HCEC 1CT (cell line): ENCODE results near the gene SRSF12.
"Not testable (repeated sequence)": the region's sequence is repeated elsewhere in the genome, so short reads cannot be mapped to it uniquely, and the experiment has no call there.

ENCODE experiments used
- DNase-seq: peaks from one replicate; pipeline ENCODE4 v3.0.0-alpha.2; 2017

Gene SRSF12

DNA sequence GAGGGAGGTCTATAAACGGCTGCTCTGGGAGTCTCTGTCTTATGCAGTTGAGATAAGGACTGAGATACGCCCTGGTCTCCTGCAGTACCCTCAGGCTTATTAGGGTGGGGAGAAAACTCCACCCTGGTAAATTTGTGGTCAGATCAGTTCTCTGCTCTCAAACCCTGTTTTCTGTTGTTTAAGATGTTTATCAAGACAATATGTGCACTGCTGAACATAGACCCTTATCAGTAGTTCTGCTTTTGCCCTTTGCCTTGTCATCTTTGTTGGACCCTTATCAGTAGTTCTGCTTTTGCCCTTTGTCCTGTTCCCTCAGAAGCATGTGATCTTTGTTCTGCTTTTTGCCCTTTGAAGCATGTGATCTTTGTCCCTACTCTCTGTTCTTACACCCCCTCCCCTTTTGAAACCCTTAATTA lies 10.4 kb upstream of the SRSF12 start:
- DNase-seq: not testable (repeated sequence)

DNA sequence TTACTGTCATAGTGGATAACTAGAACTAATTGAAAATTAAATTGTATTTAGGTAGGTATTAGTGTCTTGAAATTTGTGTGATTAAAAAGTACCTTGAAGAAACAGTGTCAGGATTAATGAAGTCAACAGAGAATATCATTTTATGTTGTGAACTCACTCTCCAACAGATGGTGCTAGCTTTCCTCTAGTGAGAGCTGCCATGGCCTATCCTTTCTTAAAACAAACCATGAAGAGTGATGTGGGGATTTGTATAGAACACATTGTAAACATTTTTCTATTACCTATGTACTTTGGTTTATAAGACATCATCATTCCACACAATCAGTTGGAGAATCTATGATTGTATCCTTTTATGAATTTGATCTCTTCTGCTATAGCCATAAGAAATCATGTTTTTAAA lies 4.8 kb upstream of the SRSF12 start:
- DNase-seq: peak; percentile 51

DNA sequence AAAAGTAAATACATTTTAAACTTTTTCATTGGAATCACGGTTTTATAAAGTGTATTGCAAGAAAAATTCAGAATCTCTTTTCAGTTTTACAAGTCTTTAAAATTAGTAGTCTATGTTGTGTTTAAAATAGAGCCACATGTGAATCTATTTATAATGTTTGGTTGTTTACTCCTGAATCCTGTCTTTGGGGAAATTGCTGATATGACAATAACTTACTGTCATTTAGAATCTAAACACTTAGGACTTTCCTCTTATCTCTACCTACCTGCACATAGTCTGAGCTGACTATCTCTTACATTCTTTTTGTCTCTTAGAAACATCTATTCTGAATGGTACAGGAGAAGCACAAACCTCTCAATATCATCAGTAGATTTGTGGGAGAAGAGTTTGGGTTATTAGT lies 4.1 kb upstream of the SRSF12 start:
- DNase-seq: no peak

DNA sequence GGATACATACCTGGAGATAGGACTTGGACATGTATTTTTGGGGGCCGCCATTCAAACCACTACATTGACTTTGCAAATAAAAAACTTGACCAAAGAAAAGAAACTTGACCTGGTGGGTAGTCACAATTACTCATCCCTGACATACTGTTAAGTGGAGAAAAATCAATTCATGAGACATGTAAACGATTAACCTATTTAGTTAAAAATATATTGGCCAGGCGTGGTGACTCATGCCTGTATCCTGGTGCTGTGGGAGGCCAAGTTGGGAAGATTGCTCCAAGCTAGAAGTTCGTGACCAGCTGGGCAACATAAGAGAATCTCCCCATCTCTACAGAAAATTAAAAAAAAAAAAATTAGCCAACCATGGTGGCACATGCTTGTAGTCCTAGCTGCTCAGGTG lies 2.5 kb upstream of the SRSF12 start:
- DNase-seq: peak; percentile 54

DNA sequence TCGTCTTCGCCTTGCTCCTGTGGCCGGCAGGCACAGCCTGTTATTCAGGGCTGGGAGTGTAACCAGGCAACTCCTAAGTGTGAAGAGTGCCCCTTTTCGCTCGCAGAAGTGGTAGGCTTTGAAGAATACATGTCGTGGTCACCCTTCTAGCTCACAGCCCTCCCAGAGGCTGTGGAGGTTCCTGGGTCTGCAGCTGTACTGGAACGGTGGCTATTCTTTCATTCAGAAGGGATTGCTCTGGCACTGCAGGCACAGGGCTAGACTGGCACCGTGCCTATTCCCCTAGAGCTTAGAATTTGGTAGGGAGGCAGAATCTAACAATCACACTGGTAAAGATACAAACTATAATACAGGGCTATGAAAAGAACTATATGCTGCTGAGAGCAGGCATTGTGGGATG lies 1.1 kb upstream of the SRSF12 start:
- DNase-seq: no peak

DNA sequence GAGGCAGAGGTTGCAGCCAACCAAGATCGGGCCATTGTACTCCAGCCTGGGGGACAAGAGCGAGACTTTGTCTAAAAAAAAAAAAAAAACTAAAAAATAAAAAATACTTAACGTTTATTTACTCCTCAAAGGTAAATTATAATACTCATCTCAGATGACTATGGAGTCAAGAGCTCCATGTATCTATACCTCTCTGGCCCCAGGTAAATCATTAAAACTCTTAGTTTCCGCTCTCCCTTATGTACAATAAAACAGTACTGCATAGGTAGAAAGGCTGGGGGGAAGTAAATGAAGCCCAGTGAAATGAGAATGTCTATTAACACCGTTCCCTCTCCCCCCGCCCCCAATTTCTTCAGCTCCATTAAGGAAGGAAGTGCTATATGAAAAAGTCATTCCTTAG lies 1.2 kb downstream of the SRSF12 start:
- DNase-seq: no peak

DNA sequence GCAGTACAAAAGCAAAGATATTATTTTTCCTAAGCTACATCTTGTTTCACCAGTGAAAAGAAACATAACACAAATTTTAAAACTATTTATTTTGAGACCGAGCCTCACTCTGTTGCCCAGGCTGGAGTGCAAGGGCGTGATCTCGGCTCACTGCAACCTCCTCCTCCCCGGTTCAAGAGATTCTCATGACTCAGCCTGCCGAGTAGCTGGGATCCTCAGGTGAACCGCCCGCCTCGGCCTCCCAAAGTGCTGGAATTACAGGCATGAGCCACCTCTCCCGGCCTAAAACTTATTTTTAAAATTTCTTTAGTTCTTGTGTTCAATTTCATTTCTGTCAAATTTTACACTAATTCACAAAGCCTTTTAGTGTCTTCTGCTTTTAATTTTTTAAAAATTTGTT lies 5.9 kb downstream of the SRSF12 start:
- DNase-seq: no peak

DNA sequence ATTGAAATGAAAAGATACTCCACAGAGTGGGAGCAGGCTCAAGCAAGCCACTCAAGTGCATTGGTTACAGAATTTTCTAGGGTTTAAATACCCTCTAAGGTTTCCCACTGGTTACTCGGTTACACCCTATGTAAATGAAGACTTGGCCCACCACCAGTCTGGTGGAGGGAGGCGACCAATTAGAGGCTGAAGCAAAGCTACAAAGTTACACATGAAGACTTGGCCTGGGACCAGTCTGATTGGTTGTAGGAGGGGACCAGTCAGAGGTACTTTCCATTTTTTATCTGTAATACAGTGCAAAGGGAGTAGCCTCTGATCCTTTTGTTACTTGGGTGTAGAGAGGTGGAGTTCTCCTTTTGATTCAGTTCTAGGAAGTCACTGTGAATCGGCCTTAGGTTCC lies 7.6 kb downstream of the SRSF12 start:
- DNase-seq: no peak

DNA sequence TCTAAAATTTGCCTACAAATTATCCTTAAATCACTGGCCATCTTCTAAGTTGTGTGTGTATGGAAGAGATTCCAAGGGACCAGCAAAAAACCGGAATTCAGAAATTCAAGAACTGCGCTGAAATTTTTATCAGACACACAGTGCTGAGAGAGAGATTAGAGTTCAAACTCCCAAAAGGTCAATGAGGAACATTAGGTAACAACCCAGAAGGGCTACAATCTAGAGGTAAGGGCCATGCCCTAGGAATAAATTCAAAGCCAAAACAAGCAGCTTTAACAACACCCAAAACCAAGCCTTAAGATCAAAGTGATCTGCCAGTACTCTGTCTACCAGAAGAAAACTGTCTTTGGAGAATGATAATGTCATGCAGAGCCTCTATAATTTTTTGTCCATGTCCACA lies 17.8 kb downstream of the SRSF12 start:
- DNase-seq: no peak

DNA sequence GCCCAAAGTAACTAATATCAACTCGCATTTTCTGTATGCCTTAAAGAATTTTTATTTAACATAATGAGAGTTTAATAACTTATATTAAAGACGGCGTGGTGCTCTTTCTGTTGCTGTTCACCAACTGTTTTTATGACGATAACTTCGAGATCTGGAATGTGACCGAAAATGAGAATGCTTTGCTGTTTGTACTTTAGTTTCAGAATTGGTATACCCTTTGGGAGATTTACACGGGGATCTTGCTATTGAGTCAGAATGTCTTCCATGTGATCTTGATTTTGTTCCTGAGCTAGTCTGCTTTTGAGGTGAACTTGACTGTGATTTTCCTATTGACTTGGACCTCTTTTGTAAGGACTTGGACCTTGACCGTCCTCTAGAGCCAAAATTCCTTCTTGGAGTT lies 19.4 kb downstream of the SRSF12 start:
- DNase-seq: no peak

DNA sequence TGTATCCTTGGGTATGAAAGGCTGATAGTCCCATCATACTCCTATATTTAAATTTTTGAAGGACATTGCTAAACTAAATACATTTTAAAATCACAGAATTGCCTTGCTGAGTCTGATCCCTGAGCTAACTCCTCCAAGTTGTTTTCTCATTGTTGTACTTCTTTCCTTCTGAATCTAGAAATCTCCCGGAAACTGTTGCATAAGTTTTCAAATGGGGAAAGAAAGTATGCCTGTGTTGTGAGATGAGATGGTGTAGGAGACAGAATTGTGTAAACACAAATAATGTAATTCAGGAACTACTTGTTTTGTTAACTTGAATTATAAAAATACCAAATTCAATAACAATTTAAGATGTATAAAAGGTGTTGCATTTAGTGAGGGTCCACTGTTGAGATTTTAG lies 30.0 kb downstream of the SRSF12 start:
- no peak for DNase-seq

DNA sequence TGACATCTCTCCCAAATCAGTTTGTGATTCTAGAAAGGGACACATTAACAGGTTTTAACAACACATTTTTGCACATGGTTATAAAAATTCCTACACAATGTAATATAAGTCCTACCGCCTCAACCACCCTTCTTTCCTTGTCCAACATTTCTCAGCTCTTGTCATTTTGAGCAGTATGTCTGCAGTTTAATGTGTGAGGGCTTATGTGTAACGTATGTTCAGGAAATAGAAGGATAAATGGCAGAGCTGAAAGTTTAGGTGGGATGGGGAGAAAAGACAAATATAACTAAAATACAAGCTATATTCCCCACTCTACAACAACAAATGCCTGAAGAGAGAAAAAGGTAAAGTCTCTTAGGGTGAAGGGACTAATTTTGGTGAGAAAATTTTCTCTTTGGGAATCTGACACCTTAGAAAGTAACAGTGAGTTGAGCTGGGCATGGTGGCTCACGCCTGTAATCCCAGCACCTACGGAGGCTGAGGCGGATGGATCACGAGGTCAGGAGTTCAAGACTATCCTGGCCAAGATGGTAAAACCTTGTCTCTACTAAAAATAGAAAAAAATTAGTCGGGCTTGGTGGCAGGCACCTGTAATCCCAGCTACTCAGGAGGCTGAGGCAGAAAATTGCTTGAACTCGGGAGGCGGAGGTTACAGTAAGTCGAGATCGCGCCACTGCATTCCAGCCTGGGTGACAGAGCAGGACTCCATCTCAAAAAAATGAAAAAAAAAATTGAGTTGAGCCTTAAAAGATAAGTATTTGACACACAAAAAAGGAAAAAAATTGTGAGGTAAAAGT lies 32.3 kb downstream of the SRSF12 start:
- no peak for DNase-seq

DNA sequence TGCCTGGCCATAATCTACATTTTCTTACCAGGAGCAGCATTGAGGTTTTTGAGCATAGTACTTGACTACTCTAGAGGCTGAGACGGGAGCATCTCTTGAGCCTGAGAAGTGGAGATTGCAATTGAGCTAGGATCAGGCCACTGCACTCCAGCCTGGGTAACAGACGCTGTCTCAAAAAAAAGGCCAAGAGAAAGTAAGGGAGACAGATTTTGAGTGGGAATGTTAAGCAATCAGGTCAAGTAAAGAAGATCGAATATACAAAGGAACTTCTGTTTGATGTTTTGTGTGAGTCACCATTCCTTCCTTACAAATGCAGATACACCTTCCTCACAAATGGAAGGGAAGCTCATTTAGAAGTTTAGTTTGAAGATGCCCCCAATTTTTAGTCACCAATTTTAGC lies 32.9 kb downstream of the SRSF12 start:
- DNase-seq: no peak

DNA sequence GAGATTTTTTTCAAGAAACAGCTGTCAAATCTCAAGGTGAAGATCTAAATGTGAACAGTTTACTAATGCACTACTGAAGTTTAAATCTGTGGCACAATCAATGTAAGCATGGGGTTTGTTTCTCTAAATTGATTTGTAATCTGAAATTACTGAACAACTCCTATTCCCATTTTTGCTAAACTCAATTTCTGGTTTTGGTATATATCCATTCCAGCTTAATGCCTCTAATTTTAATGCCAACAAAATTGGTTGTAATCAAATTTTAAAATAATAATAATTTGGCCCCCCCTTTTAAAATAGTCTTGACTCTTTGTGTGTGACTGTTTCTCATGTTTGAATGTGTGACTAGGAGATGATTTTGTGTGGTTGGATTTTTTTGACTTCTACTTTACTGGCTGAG lies 33.3 kb downstream of the SRSF12 start:
- DNase-seq: no peak

DNA sequence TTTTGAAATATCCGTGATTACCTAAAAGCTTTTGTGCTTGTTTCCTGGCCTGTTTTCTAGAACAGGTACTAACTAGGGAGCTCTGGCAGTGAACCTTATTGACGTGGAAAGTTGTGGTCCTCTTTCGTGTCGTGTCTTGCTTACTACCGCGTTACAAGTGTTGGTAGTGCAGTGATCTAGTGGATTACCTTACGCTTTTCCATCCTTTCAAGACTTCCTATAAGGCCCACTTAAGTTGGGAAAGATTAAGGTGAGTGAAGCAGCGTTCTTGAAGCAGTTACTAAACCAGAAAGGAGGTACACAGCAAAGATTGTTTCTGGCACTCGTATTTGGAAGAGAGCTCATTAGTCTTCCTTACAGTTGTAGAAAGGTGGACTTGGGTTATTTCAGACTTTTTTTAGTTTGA lies 35.4 kb downstream of the SRSF12 start:
- DNase-seq: peak; percentile 34

DNA sequence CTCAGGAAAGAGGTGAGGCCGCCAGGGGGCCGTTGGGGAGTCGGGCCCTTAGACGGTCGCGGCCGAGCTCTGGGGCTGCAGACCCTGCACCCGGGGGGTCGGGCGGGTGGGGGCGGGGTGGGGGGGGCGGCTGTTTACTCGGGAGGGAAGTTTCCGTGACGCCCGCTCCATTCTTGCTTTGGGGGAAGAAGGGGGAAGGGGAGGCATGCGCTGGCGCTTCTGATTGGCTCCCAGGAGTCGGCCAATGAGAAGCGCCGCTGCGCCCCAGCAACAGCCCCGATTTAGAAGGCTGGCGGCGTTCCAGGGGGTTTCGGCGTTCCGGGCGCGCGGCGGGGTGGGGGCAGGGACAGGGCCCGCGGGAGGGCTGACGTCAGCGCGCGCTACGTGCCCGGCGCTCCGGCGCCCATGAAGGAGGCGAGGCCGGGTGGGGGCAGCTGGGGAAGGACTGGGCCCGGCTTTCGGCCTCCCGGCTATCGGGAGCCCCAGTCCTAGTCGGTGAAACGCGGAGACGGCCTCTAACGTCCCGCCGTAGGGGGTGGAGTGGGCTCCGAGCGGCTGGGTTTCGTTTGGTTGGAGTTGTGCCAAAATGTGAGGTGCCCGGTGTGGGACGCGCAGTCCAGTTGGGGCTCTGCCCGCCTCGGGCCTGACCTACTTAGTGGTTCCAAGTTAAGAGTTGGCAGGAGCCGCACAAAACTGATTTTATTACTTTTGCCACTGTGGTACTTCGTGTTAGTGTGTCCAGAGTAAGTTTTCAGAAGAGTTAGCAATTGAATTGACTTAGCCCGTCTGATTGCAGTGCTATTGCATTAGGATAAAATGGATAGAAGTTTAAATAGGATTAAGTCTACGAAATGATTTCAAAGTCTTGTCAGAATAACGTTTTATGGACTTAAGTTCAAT lies 36.2 kb downstream of the SRSF12 start:
- peak; percentile 97 for DNase-seq

DNA sequence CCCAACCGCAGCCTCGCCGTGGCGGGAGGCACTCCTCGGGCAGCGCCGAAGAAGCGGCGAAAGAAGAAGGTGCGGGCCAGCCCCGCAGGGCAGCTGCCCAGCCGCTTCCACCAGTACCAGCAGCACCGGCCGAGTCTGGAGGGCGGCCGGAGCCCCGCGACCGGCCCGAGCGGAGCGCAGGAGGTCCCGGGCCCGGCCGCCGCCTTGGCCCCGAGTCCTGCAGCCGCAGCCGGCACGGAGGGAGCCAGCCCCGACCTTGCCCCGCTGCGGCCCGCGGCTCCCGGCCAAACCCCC lies 36.8 kb downstream of the SRSF12 start:
- peak; percentile 18 for DNase-seq

DNA sequence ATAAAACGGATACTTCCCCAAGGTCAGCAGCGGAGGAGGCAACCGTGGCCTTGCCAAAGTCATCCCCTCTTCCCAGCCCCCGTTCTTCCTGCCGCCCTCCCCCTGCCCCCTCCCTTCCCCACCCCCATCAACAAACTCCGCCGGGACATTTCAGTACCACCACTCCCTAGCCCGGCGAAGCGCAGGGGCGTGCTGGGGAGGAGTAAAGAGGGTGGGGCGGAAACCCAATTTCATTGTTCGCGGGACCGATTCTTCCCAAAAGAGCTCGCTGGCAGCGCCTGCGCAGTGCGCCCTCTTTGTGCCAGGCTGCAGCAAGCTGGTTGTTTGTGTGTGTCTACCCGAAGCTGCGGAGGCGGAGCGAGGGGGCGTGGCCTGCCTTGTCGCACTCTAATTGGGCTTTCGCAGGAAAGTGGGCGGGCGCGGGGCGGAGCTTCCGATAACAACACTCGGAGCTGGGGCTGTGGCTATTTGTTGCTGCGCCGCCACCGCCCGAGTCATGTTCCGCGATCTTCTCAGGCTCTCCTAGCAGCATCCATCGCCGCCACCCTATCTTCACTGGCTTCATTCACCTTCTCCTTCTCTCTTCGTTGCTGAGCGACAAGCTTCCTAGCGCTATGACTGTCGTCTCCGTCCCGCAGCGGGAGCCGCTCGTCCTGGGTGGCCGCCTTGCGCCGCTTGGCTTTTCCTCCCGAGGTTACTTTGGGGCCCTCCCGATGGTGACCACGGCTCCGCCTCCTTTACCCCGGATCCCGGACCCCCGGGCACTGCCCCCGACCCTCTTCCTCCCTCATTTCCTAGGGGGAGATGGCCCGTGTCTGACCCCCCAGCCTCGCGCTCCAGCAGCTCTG lies 37.4 kb downstream of the SRSF12 start, which contains the start of gene PNRC1:
Gene PNRC1 (plus strand): TSS at position 471 of the 848 bp plus-strand sequence. CDS start 144 bp downstream, at position 615.
- DNase-seq: peak; percentile 99

DNA sequence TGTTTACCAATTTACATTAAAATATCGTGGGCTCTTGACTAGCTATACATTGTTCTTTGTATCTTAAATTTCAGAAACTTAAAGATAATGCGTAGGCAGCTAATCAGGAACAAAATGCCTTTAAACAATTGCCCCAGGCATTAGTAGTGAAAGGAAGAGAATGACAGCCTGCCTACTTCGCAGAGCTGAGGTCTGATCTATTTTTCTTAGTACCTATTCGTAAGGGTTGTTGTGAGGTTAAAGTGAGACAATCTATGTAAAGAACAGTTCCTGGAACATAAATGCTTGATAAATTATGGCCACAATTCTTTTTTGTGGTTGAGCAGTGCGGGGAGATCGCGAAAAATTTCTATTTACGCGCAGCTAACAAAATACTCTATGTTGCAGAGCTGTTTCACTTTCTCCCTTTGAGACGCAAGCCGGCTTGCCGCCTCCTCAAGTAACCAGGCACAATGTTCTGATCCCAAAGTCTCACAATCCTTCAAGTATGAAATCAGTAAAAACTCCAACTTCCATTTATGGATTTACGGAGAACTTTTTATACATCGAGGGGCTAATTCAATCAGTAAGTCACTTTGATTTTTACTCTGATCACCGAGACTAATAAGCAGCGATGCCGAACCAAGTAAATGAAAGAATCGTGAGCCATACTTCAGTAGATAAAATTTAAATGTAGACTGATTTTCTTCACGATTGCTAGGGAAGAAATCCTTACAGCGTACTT lies 38.2 kb downstream of the SRSF12 start:
- peak; percentile 67 for DNase-seq

DNA sequence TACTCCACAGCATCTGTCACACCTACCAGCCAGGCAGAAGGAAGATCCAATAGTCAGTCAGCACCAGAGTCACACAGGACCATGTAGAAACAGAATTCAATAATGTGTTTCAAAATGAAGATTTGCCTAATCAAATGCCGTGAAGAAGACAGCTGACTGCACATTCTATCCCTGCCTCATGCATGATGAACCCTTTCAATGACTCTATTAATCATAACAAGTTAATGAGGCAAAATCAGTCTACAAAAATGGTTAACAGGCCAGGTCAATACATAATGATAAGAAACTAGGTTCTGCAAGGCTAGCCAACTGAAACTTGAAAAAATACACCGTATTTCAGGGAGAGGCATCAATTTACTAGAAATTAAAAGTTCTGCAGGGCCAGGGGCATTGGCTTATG lies 44.0 kb downstream of the SRSF12 start:
- no peak for DNase-seq

DNA sequence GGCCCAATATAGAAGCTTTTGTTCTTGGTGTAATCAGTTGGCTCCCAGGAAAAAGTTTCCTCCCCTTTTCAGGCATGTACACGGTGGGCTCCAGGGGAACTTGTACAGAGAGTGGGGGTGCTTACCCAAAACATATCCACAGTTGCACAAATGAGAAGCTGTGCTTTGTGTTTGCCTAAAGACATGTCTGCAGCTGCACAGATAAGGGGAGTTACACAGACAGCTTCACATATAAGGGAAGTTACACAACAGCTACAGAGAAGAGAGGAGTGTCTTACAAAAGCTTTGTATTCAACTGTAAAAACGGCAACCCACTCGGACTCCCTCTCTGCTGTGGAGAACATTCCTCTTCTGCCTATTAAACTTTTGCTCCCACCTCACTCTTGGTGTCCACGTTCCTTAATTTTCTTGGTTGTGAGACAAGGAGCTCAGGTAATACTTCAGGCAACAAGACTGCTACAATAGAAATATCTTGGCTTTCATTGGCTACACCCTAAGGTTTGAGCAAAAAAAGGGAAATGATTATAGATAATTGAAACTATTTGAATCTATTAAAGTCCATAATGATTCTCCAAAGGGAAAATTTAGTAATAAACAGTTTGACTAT lies 44.8 kb downstream of the SRSF12 start:
- no peak for DNase-seq

DNA sequence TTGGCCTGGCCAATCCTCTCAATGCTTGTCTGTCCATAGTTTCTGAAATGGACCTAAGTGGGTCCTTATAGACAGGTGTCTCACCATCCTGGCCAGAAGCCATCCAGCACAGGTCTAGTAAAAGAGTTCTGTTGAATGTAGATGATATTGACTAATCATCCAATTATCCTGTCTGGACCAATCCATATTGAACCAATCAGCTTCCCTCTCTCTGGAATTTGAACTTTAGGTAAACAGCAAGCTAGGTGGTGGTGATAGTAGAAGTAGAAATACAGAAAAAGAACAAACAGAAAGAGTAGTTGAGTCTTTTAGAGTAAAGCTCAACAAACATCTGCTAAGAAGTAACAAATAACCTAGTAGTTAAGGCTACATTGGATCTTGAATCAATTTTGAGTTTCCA lies 46.8 kb downstream of the SRSF12 start:
- DNase-seq: no peak
